HG03095 (cell line): Measurements from ENCODE around the gene PEAK1.

Experiments
- ATAC-seq: cut with Tn5 transposase; IDR thresholded peaks from one replicate; pipeline ENCODE4 v1.9.1; 2021; ENCODE audit warnings: moderate library complexity; ENCODE audit not compliant: unreplicated experiment

Gene PEAK1

DNA sequence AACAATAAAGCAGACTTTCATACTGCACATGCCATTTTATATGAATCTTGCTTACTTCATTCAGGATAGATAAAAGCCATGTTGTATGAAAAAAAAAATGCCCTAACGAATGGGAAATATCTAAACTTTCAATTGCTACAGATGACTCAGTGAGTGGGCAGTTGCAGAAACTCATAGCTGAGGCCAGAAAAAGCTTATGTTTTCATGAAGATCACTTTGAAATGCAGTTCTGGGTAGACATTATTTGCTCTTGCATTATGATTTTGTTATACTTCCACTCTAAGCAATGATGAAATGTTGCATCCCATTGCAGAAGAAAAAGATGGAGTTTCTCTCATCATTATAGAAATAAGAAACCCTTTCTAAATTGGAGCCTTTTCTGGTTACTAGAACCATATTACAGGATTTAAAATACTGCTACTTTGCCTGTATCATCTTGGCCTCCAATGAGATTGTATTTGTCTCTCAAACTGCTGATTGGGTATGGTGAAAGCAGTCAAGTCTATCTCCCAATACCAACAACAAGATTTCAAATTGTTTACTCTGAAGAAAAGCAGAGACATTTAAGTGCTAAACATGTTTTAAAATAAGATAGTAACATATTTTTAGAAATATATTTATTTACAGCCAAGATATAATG lies 17.0 kb downstream of the PEAK1 start:
- ATAC-seq = no peak

DNA sequence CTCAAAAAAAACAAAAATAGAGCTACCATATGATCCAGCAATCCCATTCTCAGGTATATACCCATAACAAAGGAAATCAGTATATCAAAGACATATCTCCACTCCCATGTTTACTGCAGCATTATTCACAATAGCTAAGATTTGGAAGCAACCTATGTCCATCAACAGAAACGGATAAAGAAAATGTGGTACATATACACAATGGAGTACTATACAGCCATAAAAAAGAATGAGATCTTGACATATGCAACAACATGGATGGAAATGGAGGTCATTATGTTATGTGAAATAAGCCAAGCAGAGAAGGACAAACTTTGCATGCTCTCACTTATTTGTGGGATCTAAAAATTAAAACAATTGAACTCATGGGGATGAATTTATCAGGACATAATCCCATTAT lies 19.6 kb downstream of the PEAK1 start:
- no peak for ATAC-seq

DNA sequence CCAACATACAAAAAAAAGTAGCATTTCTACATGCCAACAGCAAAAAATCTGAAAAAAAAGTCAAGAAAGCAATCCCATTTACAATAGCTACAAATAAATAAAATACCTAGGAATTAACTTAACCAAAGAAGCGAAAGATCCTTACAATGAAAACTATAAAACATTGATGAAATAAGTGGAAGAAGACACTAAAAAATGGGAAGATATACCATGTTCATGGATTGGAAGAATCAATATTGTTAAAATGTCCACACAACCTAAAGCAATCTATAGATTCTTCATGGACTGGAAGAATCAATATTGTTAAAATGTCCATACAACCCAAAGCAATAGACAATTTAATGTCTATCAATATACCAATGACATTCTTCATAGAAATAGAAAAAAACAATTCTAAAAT lies 21.0 kb downstream of the PEAK1 start:
- ATAC-seq = no peak

DNA sequence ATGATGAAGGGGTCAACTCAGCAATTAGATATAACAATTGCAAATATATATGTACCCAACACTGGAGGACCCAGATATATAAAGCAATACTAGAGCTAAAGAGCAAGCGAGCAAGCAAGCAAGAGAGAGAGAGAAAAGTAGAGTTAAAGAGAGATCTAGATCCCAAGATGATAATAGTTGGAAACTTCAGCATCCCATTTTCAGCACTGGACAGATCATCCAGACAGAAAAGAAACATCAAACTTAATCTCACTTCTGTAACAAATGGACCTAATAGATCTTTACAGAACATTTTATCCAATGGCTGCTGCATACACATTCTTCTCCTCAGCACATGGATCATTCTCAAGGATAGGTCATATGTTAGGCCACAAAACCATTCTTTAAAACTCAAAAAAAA lies 23.2 kb downstream of the PEAK1 start:
- no peak for ATAC-seq

DNA sequence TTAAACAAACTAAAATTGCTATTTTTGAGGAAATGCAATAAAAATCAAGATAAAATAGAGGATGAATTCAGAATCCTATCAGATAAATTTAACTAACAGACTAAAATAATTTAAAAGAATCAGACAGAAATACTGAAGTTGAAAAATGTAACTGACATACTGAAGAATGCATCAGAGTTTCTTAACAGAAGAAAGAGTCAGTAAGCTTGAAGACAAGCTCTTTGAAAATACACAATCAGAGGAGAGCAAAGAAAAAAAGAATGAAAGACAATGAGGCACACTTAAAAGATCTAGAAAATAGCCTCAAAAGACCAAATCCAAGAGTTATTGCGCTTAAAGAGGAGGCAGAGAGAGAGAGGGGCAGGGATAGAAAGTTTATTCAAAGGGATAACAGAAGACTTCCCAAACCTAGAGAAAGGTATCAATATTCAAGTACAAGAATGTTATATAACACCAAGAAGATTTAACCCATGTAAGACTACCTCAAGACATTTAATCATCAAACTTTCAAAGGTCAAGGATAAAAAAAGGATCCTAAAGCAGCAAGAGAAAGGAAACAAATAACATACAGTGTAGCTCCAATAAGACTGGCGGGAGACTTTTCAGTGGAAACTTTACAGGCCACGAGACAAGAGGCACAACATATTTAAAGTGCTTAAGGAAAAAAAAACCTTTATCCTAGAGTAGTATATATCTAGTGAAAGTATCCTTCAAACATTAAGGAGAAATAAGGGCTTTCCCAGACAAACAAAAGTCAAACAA lies 24.7 kb downstream of the PEAK1 start:
- ATAC-seq = no peak

DNA sequence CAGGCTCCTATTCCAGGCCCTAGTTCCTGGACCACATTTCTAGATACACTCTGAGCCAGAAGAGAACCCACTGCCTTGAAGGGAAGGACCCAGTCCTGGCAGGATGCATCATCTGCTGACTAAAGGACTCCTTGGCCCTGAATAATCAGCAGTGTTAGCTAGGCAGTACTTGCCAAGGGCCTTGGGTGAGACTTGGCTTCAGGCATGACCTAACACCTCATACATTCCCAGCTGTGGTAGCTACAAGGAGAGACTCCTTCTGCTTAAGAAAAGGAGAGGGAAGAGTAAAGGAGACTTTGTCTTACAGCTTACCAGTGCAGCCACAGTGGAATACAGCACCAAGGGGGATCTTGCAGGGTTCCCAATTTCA lies 26.4 kb downstream of the PEAK1 start:
- ATAC-seq = no peak

DNA sequence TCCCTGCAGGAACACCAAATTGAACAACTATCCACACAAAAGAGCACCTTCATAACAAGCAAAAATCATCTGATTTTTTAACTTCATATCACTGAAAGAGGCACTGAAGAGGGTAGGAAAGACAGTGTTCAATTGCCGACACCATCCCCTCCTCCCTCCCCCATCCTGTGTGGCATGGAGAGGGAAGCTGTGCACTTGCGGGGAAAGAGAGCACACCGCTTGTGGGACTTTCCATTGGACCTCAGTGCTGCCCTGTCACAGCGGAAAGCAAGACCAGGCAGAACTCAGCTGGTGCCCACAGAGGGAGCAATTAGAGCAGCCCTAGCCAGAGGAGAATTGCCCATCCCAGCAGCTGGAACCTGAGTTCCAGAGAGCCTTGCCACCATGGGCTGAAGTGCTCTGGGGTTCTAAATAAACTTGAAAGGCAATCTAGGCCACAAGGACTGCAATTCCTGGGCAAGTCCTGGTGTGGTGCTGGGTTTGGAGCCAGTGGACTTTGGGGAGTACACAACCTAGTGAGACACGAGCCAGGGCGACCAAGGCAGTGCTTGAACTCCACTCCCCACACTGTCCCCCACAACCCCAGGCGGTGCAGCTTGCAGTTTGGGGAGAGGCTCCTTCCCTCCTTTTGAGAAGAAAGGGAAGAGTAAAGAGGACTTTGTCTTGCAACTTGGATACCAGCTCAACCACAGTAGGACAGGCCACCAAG lies 27.0 kb downstream of the PEAK1 start:
- ATAC-seq = no peak

DNA sequence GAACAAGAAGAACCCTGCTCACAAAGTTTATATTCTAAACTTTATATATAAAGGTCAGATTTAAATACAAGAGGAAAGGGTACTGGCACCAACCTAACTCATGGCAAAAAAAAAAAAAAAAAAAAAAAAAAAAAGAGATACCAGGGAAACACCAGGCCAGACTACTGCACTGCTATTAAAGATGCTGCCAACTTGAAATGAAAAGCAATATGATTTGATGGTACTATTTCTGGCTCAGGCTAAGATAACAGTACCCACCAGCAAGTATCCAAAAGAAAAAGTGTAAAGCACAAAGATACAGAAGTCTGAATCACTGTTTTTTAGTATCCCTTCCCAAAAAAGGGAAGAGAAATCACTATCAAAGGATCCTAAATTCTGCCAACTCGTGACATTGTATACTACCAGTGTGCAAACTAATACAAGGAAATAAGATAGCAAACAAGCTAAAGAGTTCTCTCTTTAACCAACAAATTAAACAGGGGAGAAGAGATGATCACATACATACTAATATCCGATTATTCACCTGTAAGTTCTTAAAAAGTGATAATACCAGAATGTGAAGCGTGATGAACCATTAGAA lies 28.4 kb downstream of the PEAK1 start:
- no peak for ATAC-seq

DNA sequence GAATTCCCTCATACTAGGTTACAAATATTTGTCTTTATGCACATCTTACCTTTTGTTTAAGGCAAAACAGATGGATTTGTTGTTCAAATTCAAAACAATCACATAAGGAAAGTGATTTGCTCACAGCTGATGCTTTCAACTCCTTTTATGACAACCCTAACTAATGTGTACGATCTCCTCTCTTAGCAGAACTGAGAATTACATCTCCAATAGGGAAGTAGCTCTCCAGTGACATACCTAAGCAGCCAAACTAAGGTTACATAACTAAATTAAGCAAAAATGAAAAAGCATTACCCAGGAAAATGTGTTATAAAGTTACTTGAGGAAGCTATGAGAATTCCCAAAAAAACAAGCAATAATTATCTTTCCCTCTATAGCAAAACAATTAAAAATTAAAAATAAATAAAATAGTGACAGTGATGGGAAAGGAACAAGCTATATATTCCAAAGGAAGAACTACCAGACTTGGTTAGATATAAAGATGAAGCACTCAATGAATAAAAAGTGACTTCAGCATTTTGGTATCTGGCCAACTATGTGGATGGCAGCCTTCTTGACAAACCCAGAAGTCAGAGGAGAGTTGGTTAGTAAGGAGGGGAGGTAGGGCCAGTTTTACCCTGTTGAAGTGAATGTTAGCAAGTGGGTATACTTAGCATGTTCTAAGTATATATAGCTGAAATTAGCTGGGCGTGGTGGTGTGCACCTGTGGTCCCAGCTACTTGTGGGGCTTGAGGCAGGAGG lies 32.4 kb downstream of the PEAK1 start:
- ATAC-seq = no peak

DNA sequence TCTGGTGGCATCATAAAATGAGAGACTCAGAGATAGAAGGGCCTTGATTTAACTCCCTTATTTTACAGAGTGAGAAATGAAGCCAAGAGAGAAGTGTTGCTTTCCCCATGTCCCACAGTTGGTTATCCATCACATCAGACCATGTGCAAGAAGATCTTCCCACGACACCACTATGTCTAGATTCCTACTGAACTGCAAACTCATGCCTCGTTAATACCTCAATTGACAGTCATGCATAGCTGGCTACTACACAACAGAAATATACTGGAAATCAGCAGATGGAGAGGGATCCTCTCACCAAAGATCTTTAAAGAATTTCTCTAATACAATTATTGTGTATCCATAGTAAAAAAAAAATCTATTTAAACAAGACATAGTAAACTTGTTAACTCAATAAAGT lies 33.3 kb downstream of the PEAK1 start:
- no peak for ATAC-seq

DNA sequence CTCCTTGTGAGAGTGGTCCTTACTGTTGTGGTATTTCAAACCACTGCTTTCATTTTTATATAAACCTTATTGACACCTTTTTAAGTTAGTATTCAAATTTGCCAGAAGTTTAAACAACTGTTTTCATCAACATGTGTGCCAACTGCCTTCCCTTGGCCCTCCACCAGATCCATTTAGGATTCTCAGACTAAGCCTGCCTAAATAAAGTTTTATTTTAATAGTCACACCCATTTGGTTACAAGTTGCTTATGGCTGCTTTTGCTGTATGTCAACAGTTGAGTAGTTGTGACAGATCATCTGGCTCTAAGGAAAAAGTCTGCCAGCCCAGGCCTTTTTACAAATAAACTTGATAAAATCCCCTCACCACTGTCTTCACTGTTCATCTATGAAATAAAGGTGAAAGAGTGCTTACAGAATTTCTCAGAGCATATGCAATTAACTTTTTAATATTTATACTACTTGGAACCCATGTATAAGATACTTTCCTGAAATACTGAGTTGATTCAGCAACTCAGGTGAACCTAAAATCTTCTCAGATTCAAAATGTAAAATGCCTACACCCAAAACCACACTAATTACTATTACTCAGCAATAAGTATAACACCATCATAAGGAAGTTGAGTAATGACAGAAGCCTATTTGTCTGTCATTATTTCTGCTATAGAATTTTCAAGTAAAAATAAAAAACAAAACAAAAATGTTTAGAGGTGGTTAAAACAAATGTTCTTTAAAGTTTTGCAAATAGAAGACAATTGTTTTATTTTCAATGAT lies 35.1 kb downstream of the PEAK1 start:
- no peak for ATAC-seq

DNA sequence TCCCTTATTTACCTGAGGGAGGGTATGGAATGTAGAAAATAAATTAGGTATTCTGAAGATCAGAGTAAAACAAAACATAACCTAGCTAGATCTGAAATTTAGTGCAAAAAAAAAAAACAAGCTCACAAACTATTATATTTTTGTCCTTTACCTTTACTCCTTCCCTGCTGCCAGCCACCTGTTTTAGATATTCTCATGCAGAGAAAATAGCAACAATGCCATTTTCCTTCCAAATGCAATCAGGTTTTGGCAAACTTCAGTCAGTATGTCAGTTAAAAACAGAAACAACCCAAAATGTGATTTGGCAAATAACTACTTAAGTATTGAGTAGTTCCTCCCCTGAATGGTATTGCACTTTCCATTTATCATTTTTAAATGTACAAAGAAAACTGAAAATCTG lies 35.8 kb downstream of the PEAK1 start:
- ATAC-seq = no peak

DNA sequence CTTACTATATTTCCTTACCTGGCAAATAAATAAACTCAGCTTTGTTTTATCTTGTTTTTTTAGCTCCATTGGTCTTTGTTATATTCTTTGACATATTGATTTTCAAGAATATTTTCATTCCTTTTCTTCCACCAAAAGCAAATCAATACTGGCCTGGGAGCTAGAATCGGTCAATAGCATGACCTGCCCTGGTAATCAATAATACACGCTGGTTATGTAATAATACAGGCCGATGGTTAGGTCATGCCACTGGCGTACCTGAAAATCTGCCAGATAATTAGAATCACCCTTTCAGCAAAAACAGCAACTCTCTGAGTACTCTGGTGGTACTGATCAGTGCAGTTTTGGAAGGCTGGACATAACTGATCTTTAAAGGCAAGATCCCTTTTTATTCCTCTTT lies 39.9 kb downstream of the PEAK1 start:
- ATAC-seq = no peak

DNA sequence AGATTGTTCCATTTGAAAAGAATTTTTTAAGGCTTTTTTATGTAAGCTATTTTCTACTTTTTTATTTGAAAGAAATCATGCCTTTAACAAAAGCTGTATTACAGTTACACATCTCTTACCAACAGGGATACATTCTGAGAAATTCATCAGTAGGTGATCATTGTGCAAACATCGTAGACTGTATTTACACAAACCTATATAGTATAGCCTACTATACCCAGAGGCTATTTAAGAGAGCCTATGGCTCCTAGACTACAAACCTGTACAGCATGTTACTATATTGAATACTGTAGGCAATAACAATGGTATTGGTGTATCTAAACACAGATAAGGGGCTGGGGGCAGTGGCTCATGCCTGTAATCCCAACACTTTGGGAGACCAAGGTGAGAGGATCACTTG lies 43.1 kb downstream of the PEAK1 start:
- no peak for ATAC-seq

DNA sequence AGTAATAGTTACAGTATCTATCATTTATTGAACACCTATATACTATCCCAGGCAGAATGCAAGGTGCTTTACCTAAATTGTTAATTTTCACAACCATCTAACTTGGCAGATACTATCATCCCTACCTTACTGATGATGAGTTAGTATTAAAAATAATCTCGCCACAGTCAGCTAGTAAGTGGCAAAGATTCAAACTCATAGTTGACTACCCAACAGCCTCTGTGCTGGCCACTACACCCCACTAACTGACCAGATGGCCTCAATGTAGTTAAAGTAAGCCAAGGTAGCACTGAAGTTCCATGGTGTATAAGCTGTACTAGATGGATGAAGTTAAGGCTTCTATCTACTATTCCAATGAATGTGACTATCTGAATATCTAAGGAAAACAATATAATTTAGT lies 44.8 kb downstream of the PEAK1 start:
- ATAC-seq = no peak

DNA sequence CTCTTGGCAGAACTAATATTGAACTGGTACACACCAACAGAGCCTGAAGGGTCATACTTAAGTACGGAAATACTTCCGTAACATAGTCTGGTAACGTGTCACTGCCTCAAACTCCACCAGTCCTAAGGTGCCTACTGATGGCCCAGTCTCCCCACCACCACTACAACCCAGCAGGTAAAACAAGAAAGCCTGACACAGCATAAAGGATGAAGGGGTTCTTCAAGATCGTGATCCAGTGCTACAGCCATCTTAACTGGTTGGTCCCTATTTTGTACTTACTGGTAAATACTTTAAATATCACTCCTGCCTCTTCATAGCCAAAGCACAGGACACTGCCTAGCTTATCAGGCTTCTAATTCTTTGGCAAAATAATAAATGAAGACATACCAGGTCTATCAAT lies 46.5 kb downstream of the PEAK1 start:
- ATAC-seq = no peak

DNA sequence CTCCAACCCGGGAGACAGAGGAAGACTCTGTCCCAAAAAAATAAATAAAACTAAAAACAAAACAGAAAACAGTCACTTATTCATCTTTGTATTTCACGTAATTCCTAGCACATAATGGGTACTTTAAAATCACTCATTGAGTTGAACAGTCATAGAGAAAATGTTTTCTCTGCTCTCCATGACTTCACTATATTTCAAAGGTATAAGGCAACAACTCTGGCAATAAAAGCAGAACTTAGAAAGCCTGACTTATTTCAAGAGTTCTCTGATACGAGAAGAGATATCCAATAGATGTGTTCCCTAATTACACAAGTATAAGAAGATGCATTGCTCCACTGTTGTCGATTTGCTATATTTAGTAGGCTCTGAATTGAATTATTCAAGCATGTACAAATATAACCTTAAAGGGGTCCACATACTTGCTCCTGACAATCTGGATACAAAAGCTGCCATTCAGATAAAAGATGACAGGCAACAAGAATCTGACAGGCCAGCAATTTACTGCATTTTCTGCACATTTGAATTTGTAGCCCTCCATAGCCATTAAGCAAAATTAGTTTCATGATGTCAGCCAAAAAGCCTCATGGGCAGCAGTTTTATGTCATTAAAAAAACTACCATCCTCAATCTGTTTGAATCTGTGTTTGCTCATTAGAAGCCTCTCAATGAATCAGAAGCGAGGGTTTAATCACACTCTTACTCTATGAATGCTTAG lies 47.9 kb downstream of the PEAK1 start:
- ATAC-seq = no peak

DNA sequence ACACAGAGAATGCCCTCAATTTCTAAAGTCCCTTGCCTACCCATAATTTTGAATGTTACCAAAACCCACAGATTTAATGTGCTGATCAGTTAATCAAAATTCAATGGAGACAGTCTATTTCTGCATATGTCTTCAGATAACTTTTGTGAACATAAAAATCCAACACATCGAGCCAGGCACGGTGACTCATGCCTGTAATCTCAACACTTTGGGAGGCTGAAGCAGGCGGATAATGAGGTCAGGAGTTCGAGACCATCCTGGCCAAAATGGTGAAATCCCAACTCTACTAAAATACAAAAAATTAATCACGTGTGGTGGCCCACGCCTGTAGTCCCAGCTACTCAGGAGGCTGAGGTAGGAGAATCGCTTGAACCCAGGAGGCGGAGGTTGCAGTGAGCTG lies 49.3 kb downstream of the PEAK1 start:
- ATAC-seq = no peak

DNA sequence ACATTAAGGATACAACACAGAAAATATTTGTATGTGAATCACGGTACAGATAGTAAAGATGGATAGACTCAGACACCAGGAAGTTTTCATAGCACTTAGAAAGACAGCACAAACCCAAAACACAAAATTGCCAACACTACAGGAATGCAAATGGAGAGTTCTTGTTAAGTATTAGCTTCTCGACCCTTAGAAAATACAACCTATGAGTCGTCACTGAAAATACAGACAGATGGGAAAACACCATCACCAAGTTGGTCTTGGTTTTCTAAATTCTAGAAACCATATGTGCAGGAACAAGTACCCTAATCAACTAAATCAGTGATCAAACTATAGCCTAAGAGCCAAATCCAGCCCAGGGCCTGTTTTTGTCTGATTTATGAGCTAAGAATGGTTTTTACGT lies 50.7 kb downstream of the PEAK1 start:
- ATAC-seq = no peak

DNA sequence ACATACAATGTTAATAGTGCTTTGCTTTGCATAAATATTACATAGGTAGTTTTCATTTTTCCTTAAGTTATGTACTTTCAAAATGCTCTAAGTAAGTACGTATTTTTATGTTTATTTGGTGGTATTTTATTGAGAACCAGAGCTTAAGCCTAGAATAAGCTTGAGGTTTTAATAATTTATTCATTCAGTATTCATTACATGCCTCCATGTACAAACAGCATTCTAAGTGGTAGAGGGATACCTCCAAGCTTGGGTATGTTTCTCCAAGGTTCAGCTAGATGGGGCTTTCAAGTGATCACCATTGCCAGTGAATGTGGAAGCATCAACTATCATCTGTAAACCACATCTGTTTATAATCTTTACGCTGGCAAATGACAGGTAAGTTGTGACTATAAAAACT lies 52.3 kb downstream of the PEAK1 start:
- ATAC-seq = no peak
